Measurements from ENCODE around the gene DRAXIN. TPM values are rescaled to one million over a fixed set of nuclear protein-coding genes. Genes with fewer than 3 reads are reported as not detected.

The DRAXIN gene
- total RNA-seq, 4 donors from 2014 or later, result not detected

GRCh38 chr1:11765661-11766428 is 74.3 kb downstream of the DRAXIN start:
- H3K4me1 ChIP-seq, result no peaks in the 10 kb centered on the region
- no peaks in the 10 kb centered on the region for H3K36me3 ChIP-seq
- no peaks in the 10 kb centered on the region for H3K9me3 ChIP-seq
- H3K27ac ChIP-seq, result no peak overlapping the region
- TF ChIP-seq CTCF (IDR thresholded peaks at IDR 0.05 in 4 of 5, conservative IDR thresholded peaks at IDR 0.05 in 1 of 5) (no peak), POLR2A (IDR thresholded peaks at IDR 0.05) (no peak)
- H3K27me3 ChIP-seq, result peaks cover 10 to 16% (median 13%) of the 10 kb centered on the region in 3 donors
- intact Hi-C loops (cut with DNase I; ENCODE audit: low total_unique reads), result no loop called here
- ATAC-seq, result no peak
- DNase-seq, result no peak
- no peak overlapping the region for H3K4me3 ChIP-seq
- in situ Hi-C loops (cut with MboI; ENCODE audit: low sequenced_read_pairs in 4 of 4), result no loop called here

- no peak for ATAC-seq
- TF ChIP-seq POLR2A (IDR thresholded peaks at IDR 0.05) (no peak), CTCF (IDR thresholded peaks at IDR 0.05 in 4 of 5, conservative IDR thresholded peaks at IDR 0.05 in 1 of 5) (no peak)
- Histone ChIP-seq H3K27ac (no peak overlapping the region), H3K4me1 (no peaks in the 10 kb centered on the region), H3K27me3 (peaks cover 9 to 12% (median 9%) of the 10 kb centered on the region in 3 donors), H3K36me3 (no peaks in the 10 kb centered on the region), H3K4me3 (no peak overlapping the region), H3K9me3 (no peaks in the 10 kb centered on the region)
- in situ Hi-C loops (cut with MboI; ENCODE audit: low sequenced_read_pairs in 4 of 4) (no loop called here), intact Hi-C loops (cut with DNase I; ENCODE audit: low total_unique reads) (no loop called here)
- no peak for DNase-seq
Observed at GRCh38 chr1:11766429-11766776, 74.9 kb downstream of the DRAXIN start.

GRCh38 chr1:11767922-11768704 is 76.6 kb downstream of the DRAXIN start:
- ATAC-seq, result no peak
- no peak for TF ChIP-seq POLR2A (IDR thresholded peaks at IDR 0.05)
- TF ChIP-seq CTCF (IDR thresholded peaks at IDR 0.05 in 4 of 5, conservative IDR thresholded peaks at IDR 0.05 in 1 of 5), result no peak
- no peak for DNase-seq
- intact Hi-C loops (cut with DNase I; ENCODE audit: low total_unique reads) (no loop called here), in situ Hi-C loops (cut with MboI; ENCODE audit: low sequenced_read_pairs in 4 of 4) (no loop called here)
- H3K4me3 ChIP-seq, result no peak overlapping the region
- no peaks in the 10 kb centered on the region for H3K27me3 ChIP-seq
- no peak overlapping the region for H3K27ac ChIP-seq
- H3K4me1 ChIP-seq, result no peaks in the 10 kb centered on the region
- H3K9me3 ChIP-seq, result no peaks in the 10 kb centered on the region
- no peaks in the 10 kb centered on the region for H3K36me3 ChIP-seq

GRCh38 chr1:11768821-11769220 is 77.3 kb downstream of the DRAXIN start:
- intact Hi-C loops (cut with DNase I; ENCODE audit: low total_unique reads) (no loop called here), in situ Hi-C loops (cut with MboI; ENCODE audit: low sequenced_read_pairs in 4 of 4) (no loop called here)
- Histone ChIP-seq H3K27me3 (no peaks in the 10 kb centered on the region), H3K36me3 (no peaks in the 10 kb centered on the region), H3K27ac (no peak overlapping the region), H3K4me1 (no peaks in the 10 kb centered on the region), H3K9me3 (no peaks in the 10 kb centered on the region), H3K4me3 (no peak overlapping the region)
- ATAC-seq (no peak), DNase-seq (no peak)
- TF ChIP-seq POLR2A (IDR thresholded peaks at IDR 0.05) (no peak), CTCF (IDR thresholded peaks at IDR 0.05 in 4 of 5, conservative IDR thresholded peaks at IDR 0.05 in 1 of 5) (no peak)
